Lower leg skin (tissue), 4 donors: ENCODE measurements around the gene CSRP1. TPM values are rescaled to one million over a fixed set of nuclear protein-coding genes. Genes with fewer than 3 reads are reported as not detected.

ENCODE experiments used
- DNase-seq, 2 donors: peaks; one replicate each; pipeline ENCODE4 v3.0.0-alpha.2; 2019; ENCODE audit warnings: low spot score in 2 of 2
- H3K4me3 ChIP-seq: fragments of 200-600 bp; sonication (generic); 2 replicates; pipeline ENCODE4 v1.5.1; 2017; ENCODE audit warnings: mild to moderate bottlenecking, low read depth; ENCODE audit not compliant: poor library complexity, severe bottlenecking
- CTCF ChIP-seq, 3 donors: fragments of 450-650 bp; IDR thresholded peaks; one replicate each; pipeline ENCODE4 v1.5.1; 2016; ENCODE audit warnings: antibody characterized with exemption in 3 of 3, mild to moderate bottlenecking in 3 of 3, moderate library complexity in 2 of 3
- POLR2A ChIP-seq, 2 donors: fragments of 450-650 bp; IDR thresholded peaks; one replicate each; pipeline ENCODE4 v1.6.1; 2016 to 2017; ENCODE audit warnings: antibody characterized with exemption in 2 of 2, mild to moderate bottlenecking in 1 of 2, moderate library complexity in 1 of 2
- WGBS, 2 donors: methylation state at CpG; one replicate each; pipeline ENCODE4 v1.1.5; 2018; 5-methylcytosine and 5-hydroxymethylcytosine counted together
- intact Hi-C: fragments of 100-400 bp; cut with DNase I; formaldehyde crosslinking; loops from one replicate; pipeline ENCODE4 v1.15.0; 2023; ENCODE audit warnings: low total_unique reads
- total RNA-seq, 4 donors: library from RNA; depleted of rRNA; stranded (reverse); fragments of >200 nt; gene quantifications; one replicate each; pipeline ENCODE4 v1.1.0, GENCODE V29; 2016

Gene CSRP1
- total RNA-seq, 4 donors from 2014 or later = 310 to 627 (median 401) TPM

DNA sequence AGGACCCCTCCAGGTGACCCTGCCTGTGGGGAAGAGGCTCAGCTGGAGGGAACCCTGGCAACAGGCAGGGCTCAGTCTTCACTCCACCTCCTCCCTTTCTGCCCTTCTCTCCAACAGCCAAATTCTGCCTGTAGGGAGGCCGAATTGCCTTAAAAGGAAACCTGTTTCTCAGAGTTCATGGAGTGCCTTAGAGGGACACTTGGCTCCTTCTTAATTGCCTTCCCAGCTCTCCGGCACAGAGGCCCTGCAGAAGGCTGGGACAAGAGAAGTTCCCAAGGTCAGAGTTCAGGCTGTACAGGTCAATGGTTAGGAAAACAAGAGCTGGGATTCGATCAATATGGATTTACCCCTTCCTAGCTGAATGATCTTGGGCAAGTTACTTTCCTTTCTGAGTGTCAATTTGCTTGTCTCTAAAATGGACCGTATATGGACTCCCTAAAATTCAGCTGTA lies 6.2 kb downstream of the CSRP1 start:
- intact Hi-C loops = no loop called here
- no peak overlapping the region for H3K4me3 ChIP-seq
- no peak for TF ChIP-seq CTCF (IDR thresholded peaks at IDR 0.05)
- TF ChIP-seq POLR2A (IDR thresholded peaks at IDR 0.05) = no peak
- no peak for DNase-seq
- 33 to 43% methylated on average over 4 of the region's 4 CpGs for WGBS, 2 donors

GRCh38 chr1:201499795-201500669 lies 6.9 kb downstream of the CSRP1 start:
- 41 to 53% methylated on average over 8 of the region's 8 CpGs for WGBS, 2 donors
- no peak for DNase-seq
- no peak for TF ChIP-seq POLR2A (IDR thresholded peaks at IDR 0.05)
- TF ChIP-seq CTCF (IDR thresholded peaks at IDR 0.05) = no peak
- no peak overlapping the region for H3K4me3 ChIP-seq
- intact Hi-C loops = no loop called here

GRCh38 chr1:201499191-201499590 lies 7.7 kb downstream of the CSRP1 start:
- whole genome bisulfite sequencing, 2 donors = 80 to 88% methylated on average over 3 of the region's 3 CpGs
- no peak overlapping the region for H3K4me3 ChIP-seq
- intact Hi-C loops = no loop called here

DNA sequence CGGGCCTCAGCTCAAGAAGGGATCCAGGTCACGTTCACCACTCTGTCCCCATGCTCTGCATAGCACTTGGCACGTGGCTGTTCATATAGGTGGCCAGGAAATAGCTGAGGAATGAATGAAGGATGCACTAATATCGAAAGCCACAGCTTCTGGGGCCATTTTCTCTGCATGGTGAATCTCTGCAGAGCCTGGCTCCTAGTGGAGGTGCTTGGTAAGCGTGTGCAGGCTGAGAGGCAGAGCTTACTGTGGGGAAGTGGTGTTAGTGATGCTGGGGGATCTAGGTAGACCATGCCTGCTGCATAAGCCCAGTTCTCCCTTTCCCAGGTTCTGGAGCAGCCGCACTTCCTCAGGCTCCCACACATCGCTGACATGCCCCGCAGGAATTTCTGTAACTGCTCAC lies 8.3 kb downstream of the CSRP1 start:
- DNase-seq = no peak
- WGBS, 2 donors = 79 to 96% methylated on average over 8 of the region's 8 CpGs
- intact Hi-C loops = no loop called here
- H3K4me3 ChIP-seq = no peak overlapping the region
- TF ChIP-seq POLR2A (IDR thresholded peaks at IDR 0.05) (no peak), CTCF (IDR thresholded peaks at IDR 0.05) (no peak)

More at GRCh38 chr1:201499191-201499590, 7.7 kb downstream of the CSRP1 start:
- no peak for DNase-seq
- TF ChIP-seq POLR2A (IDR thresholded peaks at IDR 0.05) = no peak
- no peak for TF ChIP-seq CTCF (IDR thresholded peaks at IDR 0.05)

DNA sequence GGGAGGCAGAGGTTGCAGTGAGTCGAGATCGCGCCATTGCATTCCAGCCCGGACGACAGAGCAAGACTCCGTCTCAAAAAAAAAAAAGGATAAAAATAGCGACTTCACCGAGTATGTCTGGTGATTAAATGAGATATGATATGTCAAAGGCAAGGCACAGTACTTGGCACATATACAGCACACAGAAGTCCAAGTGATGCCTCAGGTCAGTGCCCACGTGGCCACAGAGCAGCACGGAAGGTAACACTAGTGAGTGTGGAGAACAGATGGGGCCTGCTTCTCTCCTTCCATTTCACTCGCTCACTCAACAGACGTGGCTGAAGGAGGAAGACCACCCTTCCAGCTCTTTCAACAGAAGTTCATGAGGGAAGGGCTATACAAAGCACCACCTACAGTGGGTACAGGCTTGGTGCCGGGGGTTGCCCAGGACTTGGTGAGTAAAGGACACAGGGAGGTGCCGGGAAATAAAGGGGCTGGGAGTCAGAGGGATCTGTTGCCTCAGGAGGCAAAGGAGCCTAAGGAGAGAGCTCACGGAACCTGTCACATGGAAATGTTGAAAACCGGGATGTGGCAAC lies 8.9 kb downstream of the CSRP1 start:
- intact Hi-C loops = no loop called here
- TF ChIP-seq CTCF (IDR thresholded peaks at IDR 0.05) (no peak), POLR2A (IDR thresholded peaks at IDR 0.05) (no peak)

More for the DNA sequence above, 8.9 kb downstream of the CSRP1 start:
- 83 to 88% methylated on average over 16 of the region's 16 CpGs for WGBS, 2 donors
- H3K4me3 ChIP-seq = no peak overlapping the region
- DNase-seq = no peak
